ENCODE measurements around the gene PKNOX1. TPM values are rescaled to one million over a fixed set of nuclear protein-coding genes. Genes with fewer than 3 reads are reported as not detected.
"Not testable (repeated sequence)": the region's sequence is repeated elsewhere in the genome, so short reads cannot be mapped to it uniquely, and the experiment has no call there.

Gene PKNOX1
- polyA plus RNA-seq, 3 donors = 9.2 to 11.8 (median 9.9) TPM

- TF ChIP-seq CTCF (IDR thresholded peaks at IDR 0.05) = no peak
- Histone ChIP-seq H3K27me3 (ENCODE audit: control insufficient read depth in 2 of 2, insufficient read depth in 2 of 2, low read length in 2 of 2) (no peaks in the 10 kb centered on the region), H3K9ac (ENCODE audit: insufficient read depth, low read length, poor library complexity, severe bottlenecking) (no peak overlapping the region), H4K20me1 (ENCODE audit: insufficient read depth, low read length) (no peaks in the 10 kb centered on the region), H3K36me3 (replicated peaks in 1 of 2; ENCODE audit: control insufficient read depth in 1 of 2, insufficient read depth in 2 of 2, low read length in 2 of 2) (no peaks in the 10 kb centered on the region), H2AFZ (ENCODE audit: insufficient read depth, low read depth, low read length, poor library complexity, severe bottlenecking) (no peak overlapping the region), H3K4me2 (replicated peaks; ENCODE audit: extremely low read depth, low read length, poor library complexity, severe bottlenecking) (no peak overlapping the region), H3K4me1 (ENCODE audit: control insufficient read depth in 1 of 2, insufficient read depth in 2 of 2, low read length in 2 of 2) (no peaks in the 10 kb centered on the region), H3K27ac (ENCODE audit: low read depth in 1 of 2, low read length in 2 of 2) (no peak overlapping the region), H3K79me2 (ENCODE audit: insufficient read depth, low read length) (no peaks in the 10 kb centered on the region), H3K4me3 (replicated peaks in 1 of 3; ENCODE audit: low read depth in 2 of 3, low read length in 3 of 3) (no peak overlapping the region), H3K9me3 (replicated peaks in 1 of 2; ENCODE audit: control insufficient read depth in 1 of 2, insufficient read depth in 1 of 2, low read length in 2 of 2) (no peaks in the 10 kb centered on the region)
- peaks cover 22% of the 10 kb centered on the region for H3K4me1 Mint-ChIP-seq
- no peaks in the 10 kb centered on the region for H3K36me3 Mint-ChIP-seq
- WGBS (ENCODE audit: insufficient coverage) = over 99% methylated on average over 16 of the region's 21 CpGs
- no peak overlapping the region for H3K4me3 Mint-ChIP-seq
- intact Hi-C loops (cut with micrococcal nuclease) = no loop called here
- no peak for DNase-seq
- peaks cover 0 to 5% (median 1%) of the 10 kb centered on the region in 7 donors for H3K9me3 Mint-ChIP-seq
- no peak overlapping the region for H3K27ac Mint-ChIP-seq
- peaks cover 0 to 6% (median 3%) of the 10 kb centered on the region in 3 donors for H3K27me3 Mint-ChIP-seq (ENCODE audit: low read depth in 3 of 3)
Measured at GRCh38 chr21:42937960-42938605, 36.3 kb upstream of the PKNOX1 start.

- H2AFZ ChIP-seq (ENCODE audit: insufficient read depth, low read depth, low read length, poor library complexity, severe bottlenecking); H3K9me3 Mint-ChIP-seq; DNase-seq; H3K27ac ChIP-seq (ENCODE audit: low read depth in 1 of 2, low read length in 2 of 2); H3K36me3 Mint-ChIP-seq; H3K27me3 ChIP-seq (ENCODE audit: control insufficient read depth in 2 of 2, insufficient read depth in 2 of 2, low read length in 2 of 2); H3K9ac ChIP-seq (ENCODE audit: insufficient read depth, low read length, poor library complexity, severe bottlenecking); H3K4me3 ChIP-seq (replicated peaks in 1 of 3; ENCODE audit: low read depth in 2 of 3, low read length in 3 of 3); H3K4me3 Mint-ChIP-seq; H3K4me1 ChIP-seq (ENCODE audit: control insufficient read depth in 1 of 2, insufficient read depth in 2 of 2, low read length in 2 of 2); H3K36me3 ChIP-seq (replicated peaks in 1 of 2; ENCODE audit: control insufficient read depth in 1 of 2, insufficient read depth in 2 of 2, low read length in 2 of 2); H3K9me3 ChIP-seq (replicated peaks in 1 of 2; ENCODE audit: control insufficient read depth in 1 of 2, insufficient read depth in 1 of 2, low read length in 2 of 2); H3K79me2 ChIP-seq (ENCODE audit: insufficient read depth, low read length); H3K27ac Mint-ChIP-seq; H3K4me2 ChIP-seq (replicated peaks; ENCODE audit: extremely low read depth, low read length, poor library complexity, severe bottlenecking); intact Hi-C loops (cut with micrococcal nuclease); H4K20me1 ChIP-seq (ENCODE audit: insufficient read depth, low read length); H3K27me3 Mint-ChIP-seq (ENCODE audit: low read depth in 3 of 3): not testable (repeated sequence)
- WGBS (ENCODE audit: insufficient coverage) = 94% methylated on average over 2 of the region's 6 CpGs
- H3K4me1 Mint-ChIP-seq = peaks cover 22% of the 10 kb centered on the region
Measured at GRCh38 chr21:42938606-42938995, 35.8 kb upstream of the PKNOX1 start.

Measured in CD14-positive monocyte (primary cell).